ENCODE data around the gene FPR3. TPM values are rescaled to one million over a fixed set of nuclear protein-coding genes. Genes with fewer than 3 reads are reported as not detected.

FPR3 gene
- total and polyA plus RNA-seq, 2 donors (not counting 3 experiments of a cell fraction or from before 2014, with no cell fraction given) = not detected

GRCh38 chr19:51786646-51787494 is 8.1 kb upstream of the FPR3 start:
- FAIRE-seq = no peak
- H3K4me2 ChIP-seq (ENCODE audit: insufficient read depth, low read length) = no peak overlapping the region
- H2AFZ ChIP-seq (ENCODE audit: low read depth, low read length) = no peak overlapping the region
- H4K20me1 ChIP-seq (replicated peaks; ENCODE audit: control insufficient read depth, extremely low read depth, insufficient read depth, low read length) = no peaks in the 10 kb centered on the region
- ChIA-PET CTCF (interaction anchor here (2.3 kb wide), 1 partner anchor 9 kb away, joined by 6 read pairs; no protein-coding TSS in a partner anchor), POLR2A (no interaction called here)
- no peak for DNase-seq (ENCODE audit: low read depth, low spot score)
- TF ChIP-seq POLR2AphosphoS5 (IDR thresholded peaks at IDR 0.05; ENCODE audit: insufficient read depth, low read depth, low read length) = no peak
- no peak for TF ChIP-seq FOS (IDR thresholded peaks at IDR 0.05; ENCODE audit: borderline replicate concordance, insufficient read depth, low read length)
- TF ChIP-seq EZH2 (IDR thresholded peaks at IDR 0.05; ENCODE audit: borderline replicate concordance, low read depth, low read length, severe bottlenecking) = no peak
- TF ChIP-seq POLR2A (IDR thresholded peaks at IDR 0.05; ENCODE audit: low read depth, low read length) = no peak
- no peak for TF ChIP-seq MAX (IDR thresholded peaks at IDR 0.05; ENCODE audit: insufficient read depth, insufficient read length)
- no peak for TF ChIP-seq GATA2 (IDR thresholded peaks at IDR 0.05; ENCODE audit: insufficient read depth, insufficient read length, low read depth, low read length)
- TF ChIP-seq MYC (IDR thresholded peaks at IDR 0.05; ENCODE audit: low read depth, low read length) = no peak
- TF ChIP-seq CTCF (IDR thresholded peaks at IDR 0.05; ENCODE audit: extremely low read depth in 1 of 2, insufficient read depth in 1 of 2, low read depth in 1 of 2, low read length in 2 of 2) = no peak
- TF ChIP-seq JUN (IDR thresholded peaks at IDR 0.05; ENCODE audit: borderline replicate concordance, insufficient read depth, insufficient read length, low read depth) = no peak
- peaks cover 2% of the 10 kb centered on the region for H3K9me3 ChIP-seq (replicated peaks; ENCODE audit: control insufficient read depth, insufficient read depth, low read length)
- no peaks in the 10 kb centered on the region for H3K27me3 ChIP-seq (ENCODE audit: control insufficient read depth in 2 of 2, insufficient read depth in 2 of 2, low read length in 2 of 2)
- no peaks in the 10 kb centered on the region for H3K9me1 ChIP-seq (replicated peaks; ENCODE audit: control insufficient read depth, extremely low read depth, insufficient read depth, low read length)
- H3K9ac ChIP-seq (replicated peaks; ENCODE audit: extremely low read depth, insufficient read depth, low read length) = no peak overlapping the region
- no TSS peak for BruUV-seq (replicated peaks)
- dilution Hi-C loops (cut with MboI; ENCODE audit: extremely low pct_ligation_motif_present, low sequenced_read_pairs) = no loop called here
- H3K27ac ChIP-seq (ENCODE audit: insufficient read depth, low read depth, low read length) = no peak overlapping the region
- intact Hi-C loops (cut with micrococcal nuclease) = no loop called here
- H3K36me3 ChIP-seq (ENCODE audit: control insufficient read depth in 2 of 2, extremely low read depth in 1 of 2, insufficient read depth in 2 of 2, low read length in 2 of 2) = no peaks in the 10 kb centered on the region
- H3K4me1 ChIP-seq (ENCODE audit: control insufficient read depth, extremely low read depth, insufficient read depth, low read length) = no peaks in the 10 kb centered on the region
- H3K79me2 ChIP-seq (ENCODE audit: control insufficient read depth, insufficient read depth, low read length) = no peaks in the 10 kb centered on the region
- no peak overlapping the region for H3K4me3 ChIP-seq (replicated peaks in 1 of 3; ENCODE audit: insufficient read depth in 1 of 3, low read depth in 1 of 3, low read length in 3 of 3)

All from endothelial cell of umbilical vein (primary cell).